GM15510 (cell line): ENCODE data around the gene TREH.

Experiments
- POLR2A ChIP-seq: IDR thresholded peaks from 3 replicates; pipeline ENCODE4 v1.6.1; 2011; ENCODE audit warnings: borderline replicate concordance; ENCODE audit not compliant: insufficient read length; ENCODE audit errors: extremely low read depth

Gene TREH

GRCh38 chr11:118655486-118656190 lies 23.8 kb downstream of the TREH start:
- TF ChIP-seq POLR2A: no peak

- no peak for TF ChIP-seq POLR2A
These were observed 25.6 kb downstream of the TREH start for GRCh38 chr11:118653684-118654390.

GRCh38 chr11:118652681-118653181 lies 26.7 kb downstream of the TREH start:
- TF ChIP-seq POLR2A: no peak

GRCh38 chr11:118651820-118652219 lies 27.6 kb downstream of the TREH start:
- TF ChIP-seq POLR2A: no peak

- no peak for TF ChIP-seq POLR2A
These were observed 29.1 kb downstream of the TREH start for GRCh38 chr11:118650366-118650765.

- no peak for TF ChIP-seq POLR2A
These were observed 29.5 kb downstream of the TREH start for GRCh38 chr11:118649941-118650340.

- TF ChIP-seq POLR2A: no peak
These were observed 31.2 kb downstream of the TREH start for GRCh38 chr11:118648291-118648690.

- TF ChIP-seq POLR2A: no peak
These were observed 33.1 kb downstream of the TREH start for GRCh38 chr11:118646393-118646792.

GRCh38 chr11:118645066-118645715 lies 34.3 kb downstream of the TREH start:
- no peak for TF ChIP-seq POLR2A

GRCh38 chr11:118644496-118644895 lies 35.0 kb downstream of the TREH start:
- TF ChIP-seq POLR2A: no peak

- TF ChIP-seq POLR2A: no peak
These were observed 35.5 kb downstream of the TREH start for GRCh38 chr11:118643995-118644345.

- no peak for TF ChIP-seq POLR2A
These were observed 36.1 kb downstream of the TREH start for GRCh38 chr11:118643142-118643994.

- TF ChIP-seq POLR2A: no peak
These were observed 37.9 kb downstream of the TREH start for GRCh38 chr11:118641397-118642019.
